ENCODE results near the gene INHBA. TPM values are rescaled to one million over a fixed set of nuclear protein-coding genes. Genes with fewer than 3 reads are reported as not detected.

Gene INHBA
- total RNA-seq, 2 experiments from 2014 or later, result not detected

- no peaks in the 10 kb centered on the region for H3K36me3 Mint-ChIP-seq (ENCODE audit: low read depth)
- no peak for DNase-seq
- TF ChIP-seq CTCF (IDR thresholded peaks at IDR 0.05), result no peak
- POLR2A ChIA-PET, result no interaction called here
- no peaks in the 10 kb centered on the region for H3K9me3 Mint-ChIP-seq
- ATAC-seq, result no peak
- peaks cover 51% of the 10 kb centered on the region for H3K27me3 Mint-ChIP-seq
- peaks cover 8% of the 10 kb centered on the region for H3K4me1 Mint-ChIP-seq (ENCODE audit: low read depth)
- CTCF ChIA-PET, result interaction anchor here (1.5 to 2.7 kb wide), 3 partner anchors 9 to 29 kb away, joined by 4 to 20 read pairs (median 5); no protein-coding TSS in a partner anchor
- H3K27ac Mint-ChIP-seq, result no peak overlapping the region
- intact Hi-C loops (cut with micrococcal nuclease), result no loop called here
- no peak overlapping the region for H3K4me3 Mint-ChIP-seq
Measured at GRCh38 chr7:41695661-41696322, 7.1 kb downstream of the INHBA start.

GRCh38 chr7:41694495-41694894 lies 8.4 kb downstream of the INHBA start:
- no peaks in the 10 kb centered on the region for H3K36me3 Mint-ChIP-seq (ENCODE audit: low read depth)
- ATAC-seq, result no peak
- POLR2A ChIA-PET, result no interaction called here
- H3K4me3 Mint-ChIP-seq, result no peak overlapping the region
- H3K27me3 Mint-ChIP-seq, result peaks cover 40% of the 10 kb centered on the region
- CTCF ChIA-PET, result no interaction called here
- no peak for TF ChIP-seq CTCF (IDR thresholded peaks at IDR 0.05)
- peaks cover 3% of the 10 kb centered on the region for H3K4me1 Mint-ChIP-seq (ENCODE audit: low read depth)
- H3K27ac Mint-ChIP-seq, result no peak overlapping the region
- intact Hi-C loops (cut with micrococcal nuclease), result no loop called here
- no peaks in the 10 kb centered on the region for H3K9me3 Mint-ChIP-seq
- DNase-seq, result no peak

GRCh38 chr7:41693150-41693997 lies 9.5 kb downstream of the INHBA start:
- no peak for TF ChIP-seq CTCF (IDR thresholded peaks at IDR 0.05)
- POLR2A ChIA-PET, result no interaction called here
- no peak overlapping the region for H3K27ac Mint-ChIP-seq
- DNase-seq, result no peak
- ATAC-seq, result no peak
- no peaks in the 10 kb centered on the region for H3K36me3 Mint-ChIP-seq (ENCODE audit: low read depth)
- peaks cover 30% of the 10 kb centered on the region for H3K27me3 Mint-ChIP-seq
- no peaks in the 10 kb centered on the region for H3K4me1 Mint-ChIP-seq (ENCODE audit: low read depth)
- CTCF ChIA-PET, result interaction anchor here (1.0 kb wide), 1 partner anchor 11 kb away, joined by 3 read pairs; no protein-coding TSS in a partner anchor
- intact Hi-C loops (cut with micrococcal nuclease), result no loop called here
- H3K9me3 Mint-ChIP-seq, result no peaks in the 10 kb centered on the region
- H3K4me3 Mint-ChIP-seq, result no peak overlapping the region

- POLR2A ChIA-PET, result no interaction called here
- CTCF ChIA-PET, result interaction anchor here (1.0 kb wide), 1 partner anchor 12 kb away, joined by 3 read pairs; no protein-coding TSS in a partner anchor
- intact Hi-C loops (cut with micrococcal nuclease), result no loop called here
- Mint-ChIP-seq H3K36me3 (ENCODE audit: low read depth) (no peaks in the 10 kb centered on the region), H3K9me3 (no peaks in the 10 kb centered on the region), H3K4me1 (ENCODE audit: low read depth) (no peaks in the 10 kb centered on the region), H3K27me3 (peaks cover 24% of the 10 kb centered on the region), H3K27ac (no peak overlapping the region), H3K4me3 (no peak overlapping the region)
- no peak for DNase-seq
- ATAC-seq, result no peak
- TF ChIP-seq CTCF (IDR thresholded peaks at IDR 0.05), result no peak
Measured at GRCh38 chr7:41692251-41692650, 10.6 kb downstream of the INHBA start.
